PC-3 (cell line): Measurements from ENCODE around the gene DPYSL3. TPM values are rescaled to one million over a fixed set of nuclear protein-coding genes. Genes with fewer than 3 reads are reported as not detected.

Source experiments
- ATAC-seq: fragments of 200-7000 bp; cut with Tn5 transposase; 2 replicates; pipeline ENCODE4 v1.9.1; 2020; ENCODE audit warnings: mild to moderate bottlenecking, moderate library complexity
- BruUV-seq: library from RNA; stranded (reverse); fragments of 400-500 nt; replicated peaks from 2 replicates; lab custom pipeline; 2021; lab: Mats Ljungman, UMichigan
- CTCF ChIA-PET: fragments of 300-600 bp; sonication (Branson Sonifier 250); formaldehyde crosslinking; loops from one replicate; lab custom pipeline; 2022; ENCODE audit warnings: antibody characterized with exemption; lab: Charles Lee
- POLR2A ChIA-PET: fragments of 300-600 bp; sonication (Branson Sonifier 250); formaldehyde crosslinking; loops from one replicate; lab custom pipeline; 2022; ENCODE audit warnings: antibody characterized with exemption; ENCODE audit not compliant: unreplicated experiment; lab: Charles Lee
- DNase-seq: peaks from one replicate; pipeline ENCODE4 v3.0.0-alpha.2; 2015
- H2AFZ ChIP-seq: fragments of 300-600 bp; sonication (generic); 2 replicates; pipeline ENCODE4 v1.6.0; 2016; ENCODE audit warnings: antibody characterized with exemption, low read length
- H3F3A ChIP-seq: fragments of 300-600 bp; sonication (generic); one replicate; pipeline ENCODE4 v1.6.0; 2017; ENCODE audit warnings: antibody characterized with exemption, low read length, control low read depth, mild to moderate bottlenecking; ENCODE audit not compliant: unreplicated experiment
- H3K27ac ChIP-seq: fragments of 300-600 bp; sonication (generic); 2 replicates; pipeline ENCODE4 v1.5.1; 2016; ENCODE audit warnings: mild to moderate bottlenecking, low read length
- H3K27me3 ChIP-seq: fragments of 300-600 bp; sonication (generic); 2 replicates; pipeline ENCODE4 v1.6.1; 2016; ENCODE audit warnings: low read length, mixed read lengths
- H3K36me3 ChIP-seq: fragments of 300-600 bp; sonication (generic); 2 replicates; pipeline ENCODE4 v1.6.1; 2016; ENCODE audit warnings: low read depth, mixed run types, low read length, mixed read lengths
- H3K4me1 ChIP-seq: fragments of 300-600 bp; sonication (generic); 2 replicates; pipeline ENCODE4 v1.5.1; 2016; ENCODE audit warnings: low read length; ENCODE audit not compliant: insufficient read depth
- H3K4me2 ChIP-seq: fragments of 300-600 bp; sonication (generic); 2 replicates; pipeline ENCODE4 v1.6.0; 2016; ENCODE audit warnings: low read length
- H3K4me3 ChIP-seq: fragments of 300-600 bp; sonication (generic); 2 replicates; pipeline ENCODE4 v1.5.1; 2016; ENCODE audit warnings: mild to moderate bottlenecking, low read length, mixed read lengths
- H3K79me2 ChIP-seq: fragments of 300-600 bp; sonication (generic); 2 replicates; pipeline ENCODE4 v1.6.1; 2017; ENCODE audit warnings: low read length, mixed read lengths
- H3K9ac ChIP-seq: fragments of 300-600 bp; sonication (generic); 2 replicates; pipeline ENCODE4 v1.6.0; 2016; ENCODE audit warnings: mild to moderate bottlenecking, low read length
- H3K9me2 ChIP-seq: fragments of 300-600 bp; sonication (generic); replicated peaks from 2 replicates; pipeline ENCODE4 v1.6.1; 2016; ENCODE audit warnings: mixed run types, low read length, mixed read lengths
- H3K9me3 ChIP-seq: fragments of 300-600 bp; sonication (generic); 2 replicates; pipeline ENCODE4 v1.6.1; 2016; ENCODE audit warnings: low read length, mixed read lengths
- H4K20me1 ChIP-seq: fragments of 300-600 bp; sonication (generic); 2 replicates; pipeline ENCODE4 v1.6.1; 2016; ENCODE audit warnings: low read length, mixed read lengths
- CTCF ChIP-seq: fragments of 300-600 bp; sonication (generic); conservative IDR thresholded peaks from 2 replicates; pipeline ENCODE4 v1.5.1; 2017; ENCODE audit warnings: antibody characterized with exemption, low read depth, mild to moderate bottlenecking, low read length
- EZH2 ChIP-seq: fragments of 300-600 bp; sonication (generic); IDR thresholded peaks from one replicate; pipeline ENCODE4 v1.6.1; 2017; ENCODE audit warnings: antibody characterized with exemption, mild to moderate bottlenecking, low read length; ENCODE audit not compliant: unreplicated experiment
- EZH2phosphoT487 ChIP-seq: fragments of 300-600 bp; sonication (generic); IDR thresholded peaks from 2 replicates; pipeline ENCODE4 v1.6.1; 2018; ENCODE audit warnings: mild to moderate bottlenecking, antibody characterized with exemption, low read length, borderline replicate concordance
- intact Hi-C: fragments of 100-400 bp; cut with micrococcal nuclease; formaldehyde crosslinking; loops from 2 replicates; pipeline ENCODE4 v1.9.0; 2023
- total RNA-seq: library from RNA; depleted of rRNA; stranded (reverse); fragments of >200 nt; gene quantifications from 2 replicates; pipeline ENCODE4 v1.2.3, GENCODE V29; 2014

DPYSL3 gene
- total RNA-seq, 1 experiment from 2014 or later = 20.6 TPM

DNA sequence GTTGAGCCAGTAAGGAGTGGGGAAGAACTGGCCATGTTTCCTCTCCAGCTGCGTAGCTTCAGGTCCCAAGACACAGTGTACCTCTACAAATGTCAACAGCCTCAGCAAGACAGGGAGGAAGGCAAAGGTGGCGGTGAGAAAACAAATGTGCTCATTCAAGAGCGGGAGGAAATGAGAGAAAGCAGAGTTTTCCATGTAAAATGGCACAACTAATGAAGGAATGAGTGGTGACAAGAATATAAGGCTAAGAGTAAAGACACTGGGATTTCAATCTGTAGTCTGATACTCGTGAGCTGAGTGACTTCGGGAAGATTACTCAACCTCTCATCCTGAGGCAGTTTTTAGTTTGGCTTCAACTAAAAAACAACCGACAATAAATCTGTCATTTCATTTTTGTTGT lies 67.6 kb downstream of the DPYSL3 start:
- H3K9me2 ChIP-seq = no peaks in the 10 kb centered on the region
- no peak overlapping the region for H3K4me3 ChIP-seq
- no peaks in the 10 kb centered on the region for H3F3A ChIP-seq
- no peak for ATAC-seq
- H3K27me3 ChIP-seq = no peaks in the 10 kb centered on the region
- intact Hi-C loops = no loop called here
- no peak overlapping the region for H3K4me2 ChIP-seq
- TF ChIP-seq EZH2phosphoT487 (no peak), EZH2 (no peak), CTCF (no peak)
- ChIA-PET POLR2A (no interaction called here), CTCF (no interaction called here)
- H3K4me1 ChIP-seq = no peaks in the 10 kb centered on the region
- H3K9me3 ChIP-seq = no peaks in the 10 kb centered on the region
- no peaks in the 10 kb centered on the region for H3K79me2 ChIP-seq
- BruUV-seq = no TSS peak
- H3K36me3 ChIP-seq = no peaks in the 10 kb centered on the region
- no peak overlapping the region for H3K9ac ChIP-seq
- no peaks in the 10 kb centered on the region for H4K20me1 ChIP-seq
- no peak overlapping the region for H2AFZ ChIP-seq
- no peak for DNase-seq
- no peak overlapping the region for H3K27ac ChIP-seq

- DNase-seq = no peak
- no peak overlapping the region for H3K27ac ChIP-seq
- ChIA-PET CTCF (no interaction called here), POLR2A (no interaction called here)
- H3K4me1 ChIP-seq = no peaks in the 10 kb centered on the region
- BruUV-seq = no TSS peak
- H3K9ac ChIP-seq = no peak overlapping the region
- H3K36me3 ChIP-seq = no peaks in the 10 kb centered on the region
- H3K4me3 ChIP-seq = no peak overlapping the region
- H4K20me1 ChIP-seq = no peaks in the 10 kb centered on the region
- ATAC-seq = no peak
- no peaks in the 10 kb centered on the region for H3K27me3 ChIP-seq
- H2AFZ ChIP-seq = no peak overlapping the region
- no peaks in the 10 kb centered on the region for H3K9me2 ChIP-seq
- intact Hi-C loops = no loop called here
- TF ChIP-seq CTCF (no peak), EZH2phosphoT487 (no peak), EZH2 (no peak)
- H3K4me2 ChIP-seq = no peak overlapping the region
- H3F3A ChIP-seq = no peaks in the 10 kb centered on the region
- no peaks in the 10 kb centered on the region for H3K9me3 ChIP-seq
- no peaks in the 10 kb centered on the region for H3K79me2 ChIP-seq
Measured at GRCh38 chr5:147441191-147441695, 68.6 kb downstream of the DPYSL3 start.

- no peak for ATAC-seq
- Histone ChIP-seq H3F3A (no peaks in the 10 kb centered on the region), H3K36me3 (no peaks in the 10 kb centered on the region), H3K9me3 (no peaks in the 10 kb centered on the region), H3K27ac (no peak overlapping the region), H3K4me1 (no peaks in the 10 kb centered on the region), H2AFZ (no peak overlapping the region), H3K4me3 (no peak overlapping the region), H3K4me2 (no peak overlapping the region), H3K79me2 (no peaks in the 10 kb centered on the region), H3K27me3 (no peaks in the 10 kb centered on the region), H3K9ac (no peak overlapping the region), H4K20me1 (no peaks in the 10 kb centered on the region), H3K9me2 (no peaks in the 10 kb centered on the region)
- no TSS peak for BruUV-seq
- CTCF ChIA-PET = no interaction called here
- TF ChIP-seq EZH2 = no peak
- TF ChIP-seq CTCF = no peak
- TF ChIP-seq EZH2phosphoT487 = no peak
- intact Hi-C loops = no loop called here
- POLR2A ChIA-PET = no interaction called here
- DNase-seq = no peak
Measured at GRCh38 chr5:147439254-147439653, 70.6 kb downstream of the DPYSL3 start.
